Activated T-helper 1 cell treated with Interleukin-2 at 50 U/mL for 16 hours (primary cell): ENCODE results near the gene ILK.
A peak's percentile ranks its signal among the peaks of the same experiment; 100 is the strongest.

ENCODE experiments used
- DNase-seq: peaks from one replicate; pipeline ENCODE4 v3.0.0-alpha.2; 2020; ENCODE audit warnings: low read depth

ILK gene

GRCh38 chr11:6574816-6575715 lies 28.5 kb upstream of the ILK start:
- no peak for DNase-seq

GRCh38 chr11:6576471-6577373 lies 26.9 kb upstream of the ILK start:
- no peak for DNase-seq

GRCh38 chr11:6578134-6578533 lies 25.4 kb upstream of the ILK start:
- no peak for DNase-seq

GRCh38 chr11:6579681-6580080 lies 23.9 kb upstream of the ILK start:
- no peak for DNase-seq

GRCh38 chr11:6583584-6583983 lies 20.0 kb upstream of the ILK start:
- DNase-seq, result no peak

GRCh38 chr11:6584528-6584927 lies 19.0 kb upstream of the ILK start:
- no peak for DNase-seq

- no peak for DNase-seq
These were observed 16.9 kb upstream of the ILK start for GRCh38 chr11:6586434-6587359.

GRCh38 chr11:6587360-6587953 lies 16.1 kb upstream of the ILK start:
- DNase-seq, result no peak

GRCh38 chr11:6588018-6588417 lies 15.6 kb upstream of the ILK start:
- no peak for DNase-seq

GRCh38 chr11:6594142-6594768 lies 9.3 kb upstream of the ILK start:
- no peak for DNase-seq

GRCh38 chr11:6596239-6596877 lies 7.2 kb upstream of the ILK start:
- no peak for DNase-seq

- DNase-seq, result no peak
These were observed 5.0 kb upstream of the ILK start for GRCh38 chr11:6598555-6598954.

- DNase-seq, result no peak
These were observed 4.1 kb upstream of the ILK start for GRCh38 chr11:6599449-6599848.

- no peak for DNase-seq
These were observed 3.6 kb upstream of the ILK start for GRCh38 chr11:6599881-6600390.

GRCh38 chr11:6601041-6601461 lies 2.5 kb upstream of the ILK start:
- no peak for DNase-seq

GRCh38 chr11:6602096-6602940 lies 1.3 kb upstream of the ILK start:
- DNase-seq, result no peak

- DNase-seq, result peak; percentile 31
These were observed 580 bp downstream of the ILK start for GRCh38 chr11:6604081-6604626.

- no peak for DNase-seq
These were observed 1.2 kb downstream of the ILK start for GRCh38 chr11:6604790-6605189.
